ENCODE measurements around the gene DMGDH. TPM values are rescaled to one million over a fixed set of nuclear protein-coding genes. Genes with fewer than 3 reads are reported as not detected.

Gene DMGDH
- total and polyA plus RNA-seq, 10 of the 15 experiments (the other 5 are each of a cell fraction or from before 2014, with no cell fraction given): 0.22 to 1.5 (median 0.44) TPM; not detected in 3

- TF ChIP-seq EED (IDR thresholded peaks at IDR 0.05; ENCODE audit: low read depth) (0 out of 2 replicates have a peak, but pooled peaks have one; percentile 41), PBX3 (IDR thresholded peaks at IDR 0.05; ENCODE audit: insufficient replicate concordance, low read depth, low read length) (no peak), STAT1 (conservative IDR thresholded peaks at IDR 0.05) (no peak), RAD51 (IDR thresholded peaks at IDR 0.05) (no peak), HDAC2 (IDR thresholded peaks at IDR 0.05) (no peak), NRF1 (conservative IDR thresholded peaks at IDR 0.05; ENCODE audit: low read depth, low read length) (peak; percentile 66), JUND (IDR thresholded peaks at IDR 0.05; ENCODE audit: low read depth, low read length) (no peak), POLR2AphosphoS5 (IDR thresholded peaks at IDR 0.05; ENCODE audit: low read length) (no peak), BMI1 (IDR thresholded peaks at IDR 0.05; ENCODE audit: borderline replicate concordance) (no peak), ZNF24 (IDR thresholded peaks at IDR 0.05) (no peak), NR2C1 (IDR thresholded peaks at IDR 0.05) (no peak), TCF3 (IDR thresholded peaks at IDR 0.05; ENCODE audit: borderline replicate concordance, insufficient read depth, low read depth, low read length) (no peak; the same call in 1 of the 2 replicates), ZNF207 (IDR thresholded peaks at IDR 0.05; ENCODE audit: borderline replicate concordance) (no peak)
- TF ChIP-seq, protein P1, sequence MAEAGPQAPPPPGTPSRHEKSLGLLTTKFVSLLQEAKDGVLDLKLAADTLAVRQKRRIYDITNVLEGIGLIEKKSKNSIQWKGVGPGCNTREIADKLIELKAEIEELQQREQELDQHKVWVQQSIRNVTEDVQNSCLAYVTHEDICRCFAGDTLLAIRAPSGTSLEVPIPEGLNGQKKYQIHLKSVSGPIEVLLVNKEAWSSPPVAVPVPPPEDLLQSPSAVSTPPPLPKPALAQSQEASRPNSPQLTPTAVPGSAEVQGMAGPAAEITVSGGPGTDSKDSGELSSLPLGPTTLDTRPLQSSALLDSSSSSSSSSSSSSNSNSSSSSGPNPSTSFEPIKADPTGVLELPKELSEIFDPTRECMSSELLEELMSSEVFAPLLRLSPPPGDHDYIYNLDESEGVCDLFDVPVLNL (IDR thresholded peaks at IDR 0.05; ENCODE audit: low read depth, low read length): no peak
- TF ChIP-seq, protein P2, sequence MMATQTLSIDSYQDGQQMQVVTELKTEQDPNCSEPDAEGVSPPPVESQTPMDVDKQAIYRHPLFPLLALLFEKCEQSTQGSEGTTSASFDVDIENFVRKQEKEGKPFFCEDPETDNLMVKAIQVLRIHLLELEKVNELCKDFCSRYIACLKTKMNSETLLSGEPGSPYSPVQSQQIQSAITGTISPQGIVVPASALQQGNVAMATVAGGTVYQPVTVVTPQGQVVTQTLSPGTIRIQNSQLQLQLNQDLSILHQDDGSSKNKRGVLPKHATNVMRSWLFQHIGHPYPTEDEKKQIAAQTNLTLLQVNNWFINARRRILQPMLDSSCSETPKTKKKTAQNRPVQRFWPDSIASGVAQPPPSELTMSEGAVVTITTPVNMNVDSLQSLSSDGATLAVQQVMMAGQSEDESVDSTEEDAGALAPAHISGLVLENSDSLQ (IDR thresholded peaks at IDR 0.05): no peak
These were observed 84.9 kb downstream of the DMGDH start (continued) for GRCh38 chr5:78984439-78985115.

Measured in GM12878 (cell line).